NCI-H748 (cell line): ENCODE measurements around the gene ARHGAP26.

ENCODE experiments used
- DNase-seq: peaks from one replicate; lab custom pipeline; 2025; ENCODE audit not compliant: unreplicated experiment; lab: John Stamatoyannopoulos, UW

The ARHGAP26 gene

DNA sequence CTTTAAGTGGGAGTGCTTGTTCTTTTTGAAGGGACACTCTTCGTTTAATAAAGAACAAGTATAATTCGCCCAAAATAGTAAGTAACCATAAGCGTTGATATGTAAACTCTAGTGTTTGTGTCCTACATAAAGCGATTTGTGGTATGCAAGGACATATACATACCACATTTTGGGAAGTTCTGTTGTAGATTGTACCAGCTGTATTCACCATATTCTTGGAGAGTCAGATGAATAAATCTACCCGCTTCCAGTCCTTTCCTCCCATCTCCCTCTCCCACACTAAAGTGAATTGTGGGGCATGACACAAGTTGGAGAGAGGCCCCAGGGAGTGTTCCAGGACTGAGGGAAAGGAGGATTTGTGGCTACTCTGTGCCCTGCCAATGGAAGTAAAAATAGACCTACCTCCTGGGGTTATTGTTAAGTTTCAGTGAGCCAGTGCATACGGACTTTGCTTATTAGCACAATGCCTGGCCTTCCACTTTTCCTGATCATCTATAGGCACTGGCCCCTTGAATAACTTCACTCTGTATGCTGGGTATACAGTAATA lies 40.6 kb downstream of the ARHGAP26 start:
- no peak for DNase-seq

DNA sequence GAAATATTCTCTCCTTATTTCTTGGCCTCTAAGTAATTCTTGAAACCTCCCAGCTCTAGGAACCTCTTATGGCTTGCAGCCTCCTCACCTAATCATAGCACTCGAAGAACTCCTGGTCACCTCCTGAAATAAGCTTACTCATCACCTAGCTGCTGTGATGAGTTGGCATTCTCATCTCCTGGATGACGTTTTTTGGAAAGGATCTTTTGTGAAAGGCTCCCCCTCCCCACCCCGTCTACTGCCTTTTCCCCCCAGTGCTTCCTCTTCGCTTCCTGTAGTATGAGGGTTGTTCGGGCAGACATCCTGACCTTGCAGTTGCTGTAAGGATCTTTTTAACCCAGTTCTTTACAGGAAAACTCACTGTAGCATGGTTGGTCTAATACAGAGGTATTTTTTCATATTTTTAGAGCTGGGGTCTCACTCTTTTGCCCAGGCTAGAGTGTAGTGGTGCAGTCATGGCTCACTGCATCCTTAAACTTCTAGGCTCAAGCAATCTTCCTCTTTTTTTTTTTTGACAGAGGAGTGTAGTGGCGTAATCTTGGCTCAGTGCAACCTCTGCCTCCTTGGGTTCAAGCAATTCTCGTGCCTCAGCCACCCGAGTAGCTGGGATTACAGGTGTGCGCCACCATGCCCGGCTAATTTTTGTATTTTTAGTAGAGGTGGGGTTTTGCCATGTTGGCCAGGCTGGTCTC lies 41.8 kb downstream of the ARHGAP26 start:
- DNase-seq = no peak

DNA sequence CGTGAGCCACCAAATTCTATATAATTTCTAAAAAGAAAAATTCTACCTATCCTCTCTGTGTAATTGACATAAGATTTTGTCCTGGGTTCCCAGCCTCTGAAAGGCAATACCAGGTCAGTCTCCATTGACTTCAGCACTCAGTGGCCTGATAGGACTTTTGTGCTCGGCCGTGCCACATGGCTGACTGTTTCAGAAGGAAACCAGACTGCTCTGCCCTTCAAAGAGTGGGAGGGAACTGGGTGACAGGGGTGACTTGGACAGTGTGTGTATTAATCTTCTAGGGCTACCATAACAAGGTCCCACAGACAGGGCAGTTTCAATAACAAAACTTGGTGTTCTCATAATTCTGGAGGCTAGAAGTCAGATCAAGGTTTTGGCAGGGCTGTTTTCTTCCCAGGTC lies 43.0 kb downstream of the ARHGAP26 start:
- no peak for DNase-seq

DNA sequence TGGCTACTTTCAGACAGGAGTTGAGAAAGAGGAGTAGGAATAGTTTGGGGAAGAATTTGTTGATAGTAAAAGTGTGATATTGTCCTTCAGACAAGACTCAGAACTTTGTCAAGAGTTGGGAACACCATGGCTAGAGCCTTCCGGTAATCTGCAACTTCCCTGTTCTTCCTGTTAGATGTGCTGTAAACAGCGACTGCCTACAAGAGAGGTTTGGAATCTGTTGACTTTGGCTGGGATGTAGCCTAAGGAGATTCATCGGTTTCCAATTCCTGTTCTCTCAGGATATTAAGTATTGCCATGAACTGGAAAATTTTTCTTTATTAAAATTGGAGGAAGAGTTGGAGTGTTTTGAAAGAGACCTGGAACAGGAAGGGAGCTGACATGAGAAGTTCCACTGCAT lies 43.9 kb downstream of the ARHGAP26 start:
- no peak for DNase-seq

DNA sequence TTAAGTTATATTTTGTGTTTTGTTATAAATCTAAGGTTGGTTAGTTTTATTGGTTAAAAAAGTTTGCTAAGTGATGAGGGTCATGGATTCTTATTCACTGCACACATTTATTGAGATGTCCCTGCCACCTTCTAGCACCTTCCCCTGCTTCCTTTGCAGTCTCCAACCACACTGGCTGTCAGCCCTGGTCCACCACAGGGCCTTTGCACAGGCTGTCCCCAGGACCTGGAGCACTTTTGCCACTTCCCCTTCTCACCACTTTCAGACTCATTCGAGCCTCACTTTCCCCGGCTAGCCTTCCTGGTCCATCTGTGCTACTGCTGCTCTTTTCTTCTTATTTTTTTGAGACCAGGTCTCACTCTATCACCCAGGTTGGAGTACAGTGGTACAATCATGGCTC lies 45.3 kb downstream of the ARHGAP26 start:
- DNase-seq = no peak

DNA sequence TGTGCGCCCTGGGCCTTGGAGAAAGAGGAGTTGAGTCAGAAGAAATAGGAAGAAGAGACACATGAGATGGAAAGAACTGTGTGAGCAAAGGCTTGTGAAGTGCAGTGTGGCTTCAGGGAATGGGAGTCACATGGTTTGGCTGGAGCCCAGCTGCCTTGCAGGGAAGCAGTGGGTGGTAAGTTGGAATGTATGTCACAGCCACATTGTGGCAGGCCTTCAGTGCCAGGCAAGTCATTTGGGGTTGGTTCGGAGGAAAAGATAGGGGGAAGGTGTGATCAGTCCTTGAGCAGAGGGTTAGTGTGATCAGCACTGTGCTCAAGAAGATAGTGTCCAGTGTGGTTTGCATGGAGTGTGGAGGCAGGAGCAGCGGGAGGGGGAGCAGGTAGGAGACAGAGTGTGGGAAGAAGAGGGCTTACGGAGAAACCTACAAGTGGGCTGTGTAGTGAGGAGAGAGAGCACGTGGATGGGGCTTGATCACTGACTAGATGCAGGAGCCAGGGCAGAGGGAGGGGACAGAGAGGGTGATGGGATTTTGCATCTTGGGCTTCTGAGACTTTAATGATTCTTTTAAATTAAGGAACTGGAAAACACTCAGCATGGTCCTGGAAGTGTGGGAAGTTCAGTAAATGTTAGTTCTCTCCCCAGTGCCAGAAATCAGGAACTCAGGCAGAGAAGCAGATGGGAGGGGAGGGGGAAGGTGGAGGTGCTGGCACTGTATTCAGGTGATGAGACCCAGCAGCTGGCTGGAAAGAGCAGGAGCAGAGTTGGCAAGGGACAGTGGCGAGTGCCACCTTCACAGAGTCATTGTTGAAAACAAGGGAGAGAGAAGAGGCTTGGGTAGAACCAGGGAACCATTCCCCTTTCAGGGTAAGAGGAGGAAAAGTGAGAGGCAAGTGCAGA lies 46.6 kb downstream of the ARHGAP26 start:
- no peak for DNase-seq

DNA sequence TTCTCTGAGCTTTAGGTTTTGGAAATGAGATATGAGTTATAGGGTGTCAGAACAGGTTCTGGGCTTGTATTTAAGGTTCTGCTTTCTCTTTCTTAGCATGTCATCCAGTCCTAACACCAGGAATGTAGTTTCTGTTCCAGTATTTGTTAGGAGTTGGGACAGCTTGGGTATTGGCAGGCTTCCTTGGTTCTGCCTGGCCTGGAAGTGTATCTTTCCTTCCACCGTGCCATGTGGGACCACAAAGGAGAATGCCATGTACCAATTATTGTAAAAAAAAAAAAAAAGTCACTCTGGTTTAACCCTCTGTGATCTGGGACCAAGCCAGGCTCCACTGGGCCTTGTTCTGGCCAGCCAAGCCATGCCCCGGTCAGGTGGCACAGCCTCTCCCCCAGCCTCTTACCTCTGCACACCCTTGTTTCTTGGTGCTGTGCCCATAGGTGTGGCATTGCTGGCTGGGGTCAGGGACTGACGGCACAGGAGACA lies 47.8 kb downstream of the ARHGAP26 start:
- DNase-seq = no peak

DNA sequence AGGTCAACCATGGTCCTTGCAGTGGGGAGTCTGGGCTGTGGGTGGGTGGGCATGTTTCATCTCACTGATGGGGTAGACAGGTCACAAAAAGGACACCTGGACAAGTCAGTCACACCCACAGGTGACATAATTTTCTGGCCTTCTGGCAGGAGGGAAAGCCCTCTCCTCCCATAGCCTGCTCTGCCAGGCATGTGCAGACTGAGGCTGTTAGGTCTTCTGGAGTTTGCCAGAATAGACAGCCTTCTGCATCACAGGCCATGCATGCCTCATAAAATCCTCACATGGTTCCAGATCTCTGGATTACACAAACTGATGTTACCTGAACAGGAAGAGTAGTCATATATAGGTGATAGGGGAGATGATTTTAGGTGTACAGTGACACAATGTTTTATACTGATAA lies 49.1 kb downstream of the ARHGAP26 start:
- no peak for DNase-seq

DNA sequence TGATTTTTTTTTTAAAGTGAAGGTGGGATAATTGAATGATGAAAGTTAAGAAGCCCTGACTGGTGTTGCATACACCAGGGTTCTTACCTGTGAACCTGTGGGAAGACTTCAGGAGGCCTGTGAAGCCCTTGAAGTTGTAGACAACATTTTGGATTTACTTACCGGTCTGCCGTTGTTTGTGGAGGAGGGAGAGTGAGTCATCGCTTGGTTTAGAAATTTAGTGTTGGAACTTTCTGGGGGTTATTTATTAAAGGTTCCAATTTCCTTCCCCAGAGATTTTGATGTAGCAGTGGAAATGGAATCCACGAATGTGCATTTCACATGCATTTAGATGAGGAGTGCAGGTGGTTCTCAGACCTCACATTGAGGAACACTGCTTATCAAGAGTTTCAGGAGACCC lies 49.6 kb downstream of the ARHGAP26 start:
- DNase-seq = no peak

DNA sequence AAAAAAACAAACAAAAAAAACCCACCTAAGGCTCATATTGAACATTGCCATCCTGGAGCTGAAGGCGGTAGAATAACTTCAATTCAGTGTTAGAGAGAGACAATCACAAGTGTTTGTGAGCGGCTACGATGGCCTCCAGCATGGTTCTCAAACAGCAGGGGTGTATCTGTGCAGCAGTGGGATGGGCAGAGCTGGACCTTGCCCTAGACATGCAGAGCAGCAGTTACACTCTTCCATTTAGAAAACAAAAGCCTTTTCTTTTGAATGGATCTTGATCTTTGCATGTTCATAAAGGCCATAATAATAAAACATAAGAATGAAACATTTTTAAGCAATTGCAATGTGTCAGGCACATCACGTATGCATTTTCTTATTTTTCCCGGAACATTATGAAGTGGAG lies 50.3 kb downstream of the ARHGAP26 start:
- DNase-seq = no peak

DNA sequence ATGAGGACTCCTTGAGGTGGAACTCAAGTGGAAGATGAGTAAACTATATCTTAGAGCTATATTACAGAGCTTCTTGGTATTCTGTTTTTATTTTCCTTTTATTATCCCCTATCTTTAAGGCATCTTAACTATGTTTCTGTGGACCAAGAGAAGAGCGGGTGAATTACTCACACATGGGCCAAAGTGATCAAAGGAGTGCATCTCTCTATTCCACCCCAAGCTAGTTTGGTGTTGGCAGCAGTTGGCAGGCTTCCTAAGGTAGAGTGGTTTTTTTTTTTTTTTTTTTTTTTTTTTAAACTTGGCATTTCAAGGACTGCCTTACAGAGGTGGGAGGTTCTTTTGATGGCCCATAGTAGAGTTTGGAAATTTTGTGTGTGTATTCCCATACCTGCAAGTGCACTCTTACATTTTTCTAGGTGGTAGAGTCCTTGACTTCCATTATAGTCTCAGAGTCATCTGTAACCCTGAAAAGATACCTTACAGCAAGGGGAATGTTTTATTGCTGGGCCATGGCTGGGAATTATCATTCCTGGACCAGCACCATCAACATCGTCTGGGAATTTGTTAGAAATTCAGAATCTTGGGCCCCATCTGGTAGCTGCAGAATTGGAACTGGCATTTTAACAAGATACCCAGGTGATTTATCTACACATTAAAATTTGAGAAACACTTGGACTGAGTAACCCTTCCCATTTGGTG lies 51.0 kb downstream of the ARHGAP26 start:
- no peak for DNase-seq

DNA sequence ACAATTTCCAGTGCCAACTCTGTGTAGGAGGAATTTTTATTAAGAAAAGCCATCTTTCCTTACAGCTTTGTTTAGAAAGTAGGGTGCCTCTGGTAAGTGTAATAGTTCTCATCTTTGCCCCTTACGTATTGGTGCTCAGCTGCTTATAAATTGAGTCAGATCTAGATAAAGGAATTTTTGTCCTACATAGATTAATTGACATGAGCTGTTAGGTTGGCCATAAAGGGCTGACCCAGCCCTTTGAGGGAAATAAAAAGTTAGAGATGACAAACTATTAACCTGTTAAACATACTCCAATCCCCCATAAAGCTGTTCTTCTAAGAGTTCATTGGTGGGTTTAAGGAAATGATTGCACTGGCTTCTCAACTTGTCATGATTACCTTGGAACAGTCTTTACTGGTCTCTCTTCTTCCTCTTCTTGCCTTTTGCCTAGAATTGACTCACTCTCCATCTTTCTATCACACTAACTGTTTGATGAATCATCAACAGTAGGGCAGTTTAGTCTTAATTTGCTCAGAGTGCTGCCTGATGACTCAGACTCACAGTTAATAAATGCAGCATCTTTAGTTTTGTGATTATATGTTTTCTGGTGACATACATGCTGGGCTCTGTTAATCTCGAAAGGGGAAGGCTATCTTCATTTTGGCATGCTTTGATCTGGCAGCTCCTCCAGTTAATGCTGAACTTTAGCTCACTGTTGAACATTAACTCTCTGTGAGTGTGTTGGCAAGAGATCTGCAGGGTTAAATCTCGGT lies 51.7 kb downstream of the ARHGAP26 start:
- no peak for DNase-seq

DNA sequence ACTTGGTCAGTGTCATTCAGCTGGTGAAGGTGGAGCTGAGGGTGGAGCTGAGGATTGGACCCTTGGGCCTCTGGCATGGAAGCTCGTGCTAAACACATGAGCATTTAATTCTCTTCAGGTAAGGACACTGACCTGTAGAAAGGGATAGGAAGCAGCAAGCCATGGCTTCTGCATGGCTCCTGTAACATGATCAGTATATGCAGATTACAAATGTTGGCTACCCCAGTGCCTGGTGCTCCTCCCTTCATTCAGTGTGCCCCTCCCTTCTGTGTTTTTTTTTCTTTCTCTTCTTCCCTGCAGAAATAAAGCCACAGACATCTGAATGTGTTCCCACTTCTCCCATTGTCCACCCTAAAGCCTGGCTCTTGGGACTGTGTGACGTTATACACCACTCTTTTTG lies 52.9 kb downstream of the ARHGAP26 start:
- DNase-seq = peak; percentile 15

DNA sequence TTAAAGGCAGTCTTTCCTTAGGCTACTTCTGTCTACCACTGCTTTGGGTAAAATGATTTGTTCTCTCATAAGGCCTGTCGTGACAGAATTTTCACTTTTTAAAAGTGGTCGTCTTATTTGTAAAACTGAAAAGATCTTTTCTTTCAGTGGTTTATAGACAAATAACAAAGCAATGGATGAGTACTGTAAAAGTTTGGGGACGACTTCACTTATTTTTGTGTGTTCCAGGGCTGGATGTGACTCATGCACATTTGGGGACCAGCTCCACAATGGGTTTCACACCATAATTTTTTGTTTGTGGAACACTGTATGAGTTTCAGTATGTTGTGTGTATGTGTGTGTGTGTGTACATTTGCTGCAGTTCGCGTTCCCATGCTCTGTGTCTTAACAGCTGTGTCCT lies 53.6 kb downstream of the ARHGAP26 start:
- no peak for DNase-seq

DNA sequence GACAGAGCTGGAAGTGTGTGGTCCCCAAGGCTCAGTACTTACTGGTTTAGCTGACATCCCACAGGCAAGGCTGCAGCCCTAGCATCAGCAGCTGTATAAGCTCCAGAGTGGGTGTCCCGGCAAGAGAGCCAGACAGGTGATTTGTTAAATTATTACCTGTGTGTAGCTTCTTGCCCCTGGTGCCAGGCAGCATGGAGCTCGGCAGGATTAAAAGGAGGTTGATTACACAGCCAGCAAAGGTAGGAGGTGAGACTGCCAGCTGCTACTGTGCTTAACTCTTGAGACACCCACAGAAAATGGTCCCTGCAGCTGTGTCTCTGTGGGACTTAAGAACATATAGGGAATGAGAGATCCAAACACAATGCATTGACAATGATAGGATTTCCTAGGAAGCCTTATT lies 54.2 kb downstream of the ARHGAP26 start:
- DNase-seq = no peak

DNA sequence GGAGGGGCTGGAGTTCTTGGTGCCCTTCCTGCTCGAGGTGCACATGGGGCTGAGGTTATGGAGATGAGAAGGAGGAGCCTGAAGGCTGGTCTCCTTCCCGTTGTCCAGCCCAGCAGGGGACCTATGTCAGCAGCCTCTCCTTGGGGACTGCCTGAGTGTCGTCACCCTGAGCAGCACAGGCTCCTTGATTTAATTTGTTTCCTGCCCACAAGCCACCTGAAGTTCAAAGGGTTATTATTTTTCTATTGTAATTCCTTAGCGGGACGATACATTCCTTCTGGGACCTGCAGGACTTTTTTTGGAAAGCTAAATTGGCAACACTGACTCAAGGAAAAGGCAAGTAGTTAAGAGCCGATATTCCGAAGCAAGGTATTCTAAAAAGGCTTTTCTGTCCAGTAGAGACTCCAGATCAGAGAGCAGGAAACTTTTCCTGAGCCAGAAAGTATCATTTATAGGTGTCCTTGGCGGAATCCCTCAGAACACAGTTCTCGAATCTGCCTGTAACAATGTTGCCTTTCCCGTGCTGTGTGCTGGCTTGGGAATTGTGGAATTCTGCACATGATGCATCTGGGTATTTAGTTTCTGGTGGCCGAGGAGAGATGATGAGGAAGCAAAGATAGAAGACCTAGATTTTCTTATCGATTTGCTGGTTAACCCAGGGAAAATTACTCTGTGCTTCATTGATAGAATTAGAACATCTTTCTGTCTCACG lies 55.4 kb downstream of the ARHGAP26 start:
- no peak for DNase-seq

DNA sequence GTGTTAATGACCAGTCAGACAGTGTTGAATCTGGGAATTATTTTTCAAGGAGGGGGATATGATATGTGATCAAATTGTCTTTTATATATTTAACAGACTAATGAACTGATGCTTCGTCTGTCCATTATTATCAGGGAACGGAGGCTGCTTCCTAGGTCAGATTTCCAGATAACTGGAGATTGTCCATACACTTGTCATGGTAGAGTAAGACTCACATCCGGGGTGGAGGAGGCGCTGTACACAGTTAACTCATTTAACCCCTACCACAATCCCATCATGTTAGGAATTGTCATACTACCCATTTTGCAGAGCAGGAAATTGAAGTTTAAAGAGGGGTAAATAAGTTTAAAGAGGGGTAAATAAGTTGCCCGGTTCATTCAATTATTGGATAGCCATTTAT lies 55.9 kb downstream of the ARHGAP26 start:
- DNase-seq = no peak

DNA sequence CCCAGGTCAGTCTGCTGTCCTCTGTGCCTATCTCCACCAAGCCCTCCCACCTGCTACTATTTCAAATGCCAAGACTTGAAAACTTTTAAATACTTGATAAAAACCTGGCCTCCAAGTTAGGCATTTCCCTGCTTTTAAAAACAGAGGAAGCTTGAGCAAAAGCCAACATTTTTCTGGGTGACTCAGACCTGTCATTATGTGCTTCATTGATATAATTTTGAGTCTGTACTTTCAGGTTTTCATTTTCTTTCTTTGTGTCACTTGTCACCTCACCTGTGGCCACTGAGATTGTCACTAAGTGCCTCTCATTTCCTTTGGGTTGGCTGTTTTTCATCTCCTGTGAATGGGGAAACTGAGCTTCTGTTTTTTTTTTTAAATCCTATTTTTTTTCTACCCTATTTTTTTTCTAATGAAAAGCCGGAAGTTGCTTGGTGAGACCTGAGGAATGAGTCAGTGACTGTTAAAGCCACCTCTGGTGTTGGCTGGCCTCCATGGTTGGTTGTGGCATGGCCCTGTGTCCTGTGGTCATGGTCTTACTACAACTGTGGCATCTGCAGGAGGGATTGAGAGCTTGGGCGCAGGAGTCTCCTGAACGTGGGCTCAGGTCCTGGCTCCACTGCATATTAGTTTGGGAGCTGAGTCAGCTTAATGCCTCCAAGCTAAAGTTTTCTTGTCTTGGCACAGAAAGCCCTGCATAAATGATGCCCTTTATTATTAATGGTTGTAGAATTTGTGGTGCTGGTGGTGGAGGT lies 56.7 kb downstream of the ARHGAP26 start:
- DNase-seq = no peak

DNA sequence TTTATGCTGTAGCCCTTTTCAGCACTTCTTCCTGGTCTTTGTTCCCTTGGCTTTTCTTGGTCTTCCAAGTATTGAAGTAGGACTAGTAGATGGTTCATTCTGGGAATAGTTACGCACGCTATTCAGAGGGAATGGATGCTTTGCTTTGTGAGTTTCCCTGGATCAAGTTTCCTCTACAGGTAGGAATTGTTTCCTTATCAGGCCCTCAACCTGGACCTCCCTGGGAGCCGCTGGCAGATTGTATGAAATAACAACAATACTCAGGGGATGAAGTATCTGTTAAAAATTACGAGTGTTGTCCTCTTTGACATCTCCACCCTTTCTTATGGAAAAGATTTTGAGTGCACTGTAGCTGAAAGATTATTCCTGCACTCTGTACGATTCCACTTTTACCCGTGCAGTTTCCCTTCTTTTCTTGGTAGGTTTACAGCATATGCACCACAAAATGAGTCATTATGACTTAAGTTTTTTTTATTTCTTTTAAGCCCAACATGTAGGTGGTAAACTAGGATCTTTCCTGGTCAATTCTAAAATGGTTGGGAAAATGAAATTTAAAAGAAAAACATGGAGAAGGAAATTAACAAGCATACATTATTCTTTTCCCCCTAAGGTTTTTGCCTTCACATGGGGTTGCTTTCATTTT lies 57.9 kb downstream of the ARHGAP26 start:
- DNase-seq = no peak
